Measurements from ENCODE around the gene FASN.

Gene FASN

DNA sequence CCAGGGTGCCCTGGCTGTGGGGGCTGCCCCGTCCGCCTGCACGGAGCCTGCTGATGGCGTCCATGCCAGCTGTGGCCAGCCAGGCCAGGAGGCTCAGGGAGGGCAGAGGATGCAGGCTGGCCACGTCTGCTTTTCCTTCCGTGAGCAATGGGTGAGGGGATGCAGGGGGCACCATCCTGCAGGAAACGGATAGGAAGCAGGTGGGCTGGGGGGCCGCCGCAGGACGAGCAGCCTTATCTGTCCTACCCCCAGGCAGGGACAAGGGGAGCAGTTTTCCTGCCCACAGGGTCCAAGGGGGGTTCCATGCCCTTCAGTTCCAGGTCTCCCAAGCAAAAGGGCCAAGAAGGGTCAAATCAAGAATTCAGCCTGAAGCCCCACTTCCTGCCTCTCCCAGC lies 39.2 kb downstream of the FASN start:
- DNase-seq (ENCODE audit: low spot score) (no peak), FAIRE-seq (no peak)

DNA sequence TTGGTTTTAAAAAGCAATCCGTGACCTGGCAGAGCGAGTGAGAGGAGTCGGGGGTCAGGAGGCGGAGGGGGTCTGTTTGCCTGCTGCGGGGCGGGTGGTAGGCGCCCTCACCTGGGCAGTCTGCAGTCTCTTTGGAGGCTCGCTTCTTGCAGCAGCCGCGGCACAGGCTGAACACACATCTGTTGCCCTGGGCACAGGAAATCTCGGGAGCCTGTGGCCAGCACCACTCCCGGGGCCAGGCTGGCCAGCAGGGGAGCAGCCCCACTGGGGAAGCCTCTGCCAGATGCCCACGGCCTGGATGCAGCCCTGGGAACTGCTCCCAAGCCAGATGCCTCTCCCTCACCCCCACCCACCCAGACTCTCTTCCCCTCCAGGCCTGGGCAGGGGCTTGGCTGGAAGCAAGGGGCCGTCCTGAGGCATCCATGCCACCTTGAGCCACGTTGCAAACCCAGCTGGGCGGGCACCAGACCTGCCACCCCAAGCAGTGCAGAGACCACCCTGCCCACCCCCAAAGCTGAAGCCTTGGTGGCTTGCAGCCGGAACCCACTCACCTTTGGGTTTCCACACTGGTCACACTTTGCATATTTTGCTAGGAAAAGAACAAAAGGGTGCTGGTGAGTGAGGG lies 39.7 kb downstream of the FASN start:
- FAIRE-seq = no peak
- no peak for DNase-seq (ENCODE audit: low spot score)

DNA sequence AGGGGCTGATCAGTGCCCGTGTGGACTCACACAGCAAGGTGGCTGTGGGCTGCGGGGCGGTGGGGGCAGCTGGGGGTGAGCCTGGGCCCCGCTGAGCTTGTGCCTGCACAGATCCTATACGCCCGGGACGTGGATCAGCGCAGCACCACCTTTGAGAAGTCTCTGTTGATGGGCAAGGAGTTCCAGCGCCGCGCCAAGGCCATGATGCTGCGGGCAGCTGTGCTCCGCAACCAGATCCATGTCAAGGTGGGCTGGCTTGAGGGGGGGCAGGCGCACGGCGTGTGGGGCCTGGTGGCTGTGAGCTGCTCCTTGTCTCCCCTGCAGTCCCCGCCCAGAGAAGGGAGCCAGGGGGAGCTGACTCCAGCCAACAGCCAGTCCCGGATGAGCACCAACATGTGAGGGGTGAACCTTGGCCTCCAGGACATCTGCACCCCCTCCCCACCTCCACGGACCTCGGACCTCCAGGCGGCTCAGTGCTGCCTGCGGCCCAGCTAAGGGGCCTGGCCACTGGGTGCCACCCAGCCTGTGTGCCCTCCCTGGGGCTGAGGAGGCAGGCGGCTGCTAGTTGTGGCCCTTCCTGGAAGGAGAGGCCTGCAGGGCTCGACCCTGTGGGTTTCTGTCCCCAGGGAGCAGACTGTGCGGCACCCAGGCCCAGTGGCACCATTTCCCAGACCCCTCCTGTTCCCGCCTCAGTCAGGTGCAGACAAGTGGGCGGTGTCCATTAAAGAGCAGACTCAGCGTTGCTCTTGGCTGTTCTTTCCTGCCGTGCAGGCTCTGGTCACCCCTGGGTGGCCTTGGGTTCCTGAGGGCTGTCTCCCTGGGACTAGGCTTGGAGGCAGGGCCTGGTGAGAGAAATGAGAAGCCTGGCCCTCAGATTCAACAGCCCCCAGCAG lies 41.1 kb downstream of the FASN start:
- no peak for DNase-seq (ENCODE audit: low spot score)
- FAIRE-seq = no peak

DNA sequence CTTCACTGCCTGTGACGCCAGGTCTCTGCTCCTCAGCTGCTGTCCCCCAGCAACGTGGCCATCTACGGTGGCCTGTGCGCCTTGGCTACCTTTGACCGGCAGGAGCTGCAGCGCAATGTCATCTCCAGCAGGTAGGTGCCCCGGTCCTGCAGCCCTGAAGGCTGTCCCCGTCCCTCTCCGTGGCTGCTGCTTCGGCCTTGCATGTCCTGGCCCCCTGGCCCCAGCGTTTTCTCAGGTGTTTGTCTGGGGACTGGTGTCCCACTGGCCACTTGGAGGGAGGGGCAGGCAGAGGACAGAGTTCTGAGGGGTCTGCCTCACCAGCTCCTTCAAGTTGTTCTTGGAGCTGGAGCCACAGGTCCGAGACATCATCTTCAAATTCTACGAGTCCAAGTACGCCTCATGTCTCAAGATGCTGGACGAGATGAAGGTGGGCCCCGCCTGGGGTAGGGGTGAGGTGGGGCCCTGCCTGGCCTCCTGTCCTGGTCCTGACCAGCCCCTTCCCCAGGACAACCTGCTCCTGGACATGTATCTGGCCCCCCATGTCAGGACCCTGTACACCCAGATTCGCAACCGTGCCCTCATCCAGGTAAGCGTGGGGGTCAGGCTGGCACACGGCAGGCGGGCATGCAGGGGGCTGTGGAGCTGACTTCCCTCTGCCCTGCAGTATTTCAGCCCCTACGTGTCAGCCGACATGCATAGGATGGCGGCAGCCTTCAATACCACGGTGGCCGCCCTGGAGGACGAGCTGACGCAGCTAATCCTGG lies 41.9 kb downstream of the FASN start:
- no peak for FAIRE-seq
- no peak for DNase-seq (ENCODE audit: low spot score)

DNA sequence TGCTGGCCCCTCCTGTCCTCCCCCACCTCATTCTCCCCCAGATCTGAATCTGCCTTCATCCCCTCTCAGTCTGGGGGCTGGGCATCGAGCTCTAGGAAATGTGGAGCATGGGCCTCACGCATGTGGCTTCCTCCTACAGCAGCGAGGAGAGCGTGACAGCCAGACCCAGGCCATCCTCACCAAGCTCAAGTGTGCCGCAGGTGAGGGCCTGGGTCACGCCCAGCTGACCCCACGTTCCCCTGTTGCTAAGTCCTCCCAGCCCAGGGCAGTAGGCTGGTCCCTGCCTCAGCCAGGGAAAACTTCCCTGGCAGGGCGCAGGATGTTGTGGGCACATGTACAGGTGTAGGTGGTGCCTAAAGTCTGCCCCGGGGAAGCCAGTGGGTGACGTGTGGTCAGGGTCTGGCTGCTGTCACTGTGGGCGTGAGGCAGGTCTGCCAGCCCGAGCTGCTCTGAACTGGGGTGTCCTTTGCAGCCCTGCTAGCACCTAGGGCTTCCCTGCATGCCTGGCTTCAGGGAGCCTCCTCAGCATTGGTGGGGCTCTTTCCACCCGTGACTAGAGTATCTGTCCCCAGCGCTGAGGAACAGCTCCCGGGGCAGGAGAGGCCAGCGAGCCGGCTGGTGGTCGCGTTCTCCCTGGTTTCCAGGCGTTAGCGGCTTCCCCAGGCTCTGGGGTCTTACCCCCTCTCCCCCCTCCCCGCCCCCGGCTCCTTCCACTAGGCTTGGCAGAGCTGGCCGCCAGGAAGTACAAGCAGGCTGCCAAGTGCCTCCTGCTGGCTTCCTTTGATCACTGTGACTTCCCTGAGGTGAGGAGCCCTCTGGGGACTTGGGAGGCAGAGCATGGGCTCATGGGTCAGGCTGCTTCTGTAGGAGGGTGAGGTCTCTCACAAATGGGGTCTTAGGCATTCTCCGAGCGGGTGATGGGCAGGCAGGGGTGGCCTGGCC lies 42.7 kb downstream of the FASN start:
- no peak for FAIRE-seq

DNA sequence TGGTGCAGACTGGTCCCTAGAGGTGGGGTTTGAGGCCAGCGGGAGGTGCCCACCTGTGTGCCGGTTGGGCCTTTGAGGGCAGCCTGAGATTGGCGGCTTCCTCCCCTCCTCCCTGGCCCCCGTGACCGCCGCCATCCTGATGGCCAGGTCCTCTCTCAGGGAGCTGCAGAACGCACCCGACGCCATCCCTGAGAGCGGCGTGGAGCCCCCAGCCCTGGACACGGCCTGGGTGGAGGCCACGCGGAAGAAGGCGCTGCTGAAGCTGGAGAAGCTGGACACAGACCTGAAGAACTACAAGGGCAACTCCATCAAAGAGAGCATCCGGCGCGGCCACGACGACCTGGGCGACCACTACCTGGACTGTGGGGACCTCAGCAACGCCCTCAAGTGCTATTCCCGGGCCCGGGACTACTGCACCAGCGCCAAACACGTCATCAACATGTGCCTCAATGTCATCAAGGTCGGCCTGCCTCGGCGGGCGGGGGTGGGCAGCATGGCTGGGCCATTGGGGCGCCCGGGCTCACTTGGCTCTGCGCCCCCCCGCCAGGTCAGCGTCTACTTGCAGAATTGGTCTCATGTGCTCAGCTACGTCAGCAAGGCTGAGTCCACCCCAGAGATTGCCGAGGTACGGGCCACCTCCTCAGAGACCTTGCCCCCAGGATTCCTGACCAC lies 43.5 kb downstream of the FASN start:
- DNase-seq (ENCODE audit: low spot score) (no peak), FAIRE-seq (no peak)

More for the DNA sequence above, 42.7 kb downstream of the FASN start:
- no peak for DNase-seq (ENCODE audit: low spot score)

DNA sequence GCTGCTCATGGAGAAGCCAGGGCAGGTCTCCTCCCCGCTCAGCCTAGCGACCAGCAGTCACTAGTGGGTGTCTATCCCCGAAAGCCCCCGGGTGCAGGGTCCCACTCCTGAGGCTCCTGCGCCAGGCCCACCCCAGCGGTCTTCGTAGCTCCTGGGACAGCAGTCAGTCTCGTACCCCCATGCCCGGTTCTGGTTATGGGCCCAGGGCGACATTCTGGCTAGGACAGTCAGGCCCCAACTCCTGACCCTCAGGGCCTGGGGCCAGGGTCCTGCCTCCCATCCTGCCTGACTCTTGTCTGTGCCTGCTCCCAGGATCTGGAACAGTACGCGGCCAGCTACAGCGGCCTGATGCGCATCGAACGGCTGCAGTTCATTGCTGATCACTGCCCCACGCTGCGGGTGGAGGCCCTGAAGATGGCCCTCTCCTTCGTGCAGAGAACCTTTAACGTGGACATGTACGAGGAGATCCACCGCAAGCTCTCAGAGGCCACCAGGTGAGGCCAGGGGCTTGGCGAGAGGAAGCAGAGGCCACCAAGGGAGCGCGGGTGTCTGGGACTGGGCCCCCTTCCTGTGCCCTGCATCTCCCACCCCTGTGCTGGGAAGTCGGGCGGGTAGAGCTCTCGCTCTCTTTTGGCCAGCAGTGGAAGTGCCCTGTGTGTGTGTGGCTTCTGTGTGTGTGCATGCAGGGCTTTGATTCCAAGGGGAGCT lies 44.3 kb downstream of the FASN start:
- FAIRE-seq = no peak
- no peak for DNase-seq (ENCODE audit: low spot score)

DNA sequence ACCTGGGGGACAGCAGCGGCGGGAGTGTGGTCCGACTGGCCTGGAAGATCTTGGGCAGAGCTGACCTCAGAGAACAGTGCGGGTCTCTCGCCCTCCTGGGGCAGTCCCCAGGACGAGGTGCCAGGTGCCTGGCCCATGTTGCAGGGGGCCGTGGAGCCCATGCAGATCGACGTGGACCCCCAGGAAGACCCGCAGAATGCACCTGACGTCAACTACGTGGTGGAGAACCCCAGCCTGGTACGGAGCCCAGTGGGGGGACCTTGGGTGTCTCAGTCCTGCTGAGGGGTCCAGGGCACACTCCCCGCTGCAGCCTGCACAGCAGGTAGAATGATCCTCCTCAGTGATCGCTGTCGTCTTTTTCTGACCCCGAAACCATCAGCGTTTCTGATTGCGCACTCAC lies 44.9 kb downstream of the FASN start:
- DNase-seq (ENCODE audit: low spot score) = no peak
- FAIRE-seq = no peak

DNA sequence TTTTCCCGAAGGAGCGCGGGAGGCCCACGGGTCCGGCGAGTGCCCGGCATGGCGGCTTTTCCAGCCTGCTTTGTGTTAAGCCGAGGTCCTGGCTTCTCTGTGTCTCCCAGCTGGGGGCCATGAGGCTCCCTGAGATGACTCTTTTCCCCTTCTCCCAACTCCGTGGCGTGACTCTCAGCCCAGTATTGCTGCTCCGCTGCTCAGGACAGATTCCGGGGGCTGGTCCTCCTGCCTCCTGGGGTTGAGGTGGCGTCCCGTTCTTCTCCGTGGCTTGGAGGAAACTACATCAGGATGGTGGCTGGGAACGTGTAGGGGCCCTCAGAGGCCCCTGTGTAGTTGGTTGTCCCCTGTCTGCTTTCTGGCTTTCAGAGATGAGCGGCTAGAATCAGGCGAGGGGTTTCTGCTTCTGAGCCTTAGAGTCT lies 45.4 kb downstream of the FASN start:
- DNase-seq (ENCODE audit: low spot score) (no peak), FAIRE-seq (no peak)

DNA sequence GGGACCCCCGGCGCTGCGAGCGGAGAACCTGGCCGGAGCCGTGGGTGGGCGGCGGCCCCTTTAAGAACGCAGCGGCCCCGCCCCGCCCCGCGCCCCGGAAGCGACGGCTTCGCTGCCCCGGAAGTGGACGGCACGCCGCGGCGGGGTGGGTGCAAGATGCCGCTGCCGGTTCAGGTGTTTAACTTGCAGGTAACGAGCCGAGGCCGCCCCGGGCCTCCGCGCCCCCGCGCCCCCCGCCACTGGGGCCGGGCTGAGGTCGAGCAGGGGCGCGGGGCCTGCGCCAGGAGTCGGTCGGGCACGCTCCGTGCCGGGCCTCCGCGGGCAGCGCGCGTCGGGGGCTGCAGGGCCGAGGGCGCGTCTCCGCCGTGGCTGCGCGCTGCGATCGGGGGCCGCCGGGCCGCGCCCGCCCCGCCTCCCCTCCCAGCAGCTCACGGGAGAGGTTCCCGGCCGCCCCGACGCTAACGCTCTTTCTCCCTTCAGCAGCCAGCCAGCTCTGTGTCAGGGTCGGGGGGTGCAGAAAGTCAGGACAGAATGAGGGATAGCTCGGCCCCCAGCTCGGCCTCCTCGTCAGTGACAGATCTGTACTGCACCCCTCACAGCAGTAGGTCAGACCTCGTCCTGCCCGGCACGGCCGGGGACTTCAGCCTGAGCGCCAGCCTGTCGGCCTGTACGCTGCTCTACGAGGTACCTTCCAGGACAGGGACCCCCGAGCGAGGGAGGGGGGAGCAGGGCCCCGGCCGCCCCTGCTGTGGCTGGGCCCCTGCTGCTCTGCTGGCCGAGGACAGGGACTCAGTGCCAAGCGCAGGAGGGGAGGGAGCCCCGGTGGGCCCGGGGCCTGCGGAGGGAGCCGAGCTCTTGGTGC lies 46.0 kb downstream of the FASN start, which contains the start of the genes GPS1 and RFNG:
Gene GPS1 (plus strand): TSS at position 123 of the 862 bp plus-strand sequence. CDS start 34 bp downstream, at position 157.
Gene RFNG (minus strand): TSS at position 36 of the 862 bp plus-strand sequence. CDS start 45 bp downstream, outside the sequence.
- DNase-seq (ENCODE audit: low spot score) = peak; percentile 29
- FAIRE-seq = no peak

DNA sequence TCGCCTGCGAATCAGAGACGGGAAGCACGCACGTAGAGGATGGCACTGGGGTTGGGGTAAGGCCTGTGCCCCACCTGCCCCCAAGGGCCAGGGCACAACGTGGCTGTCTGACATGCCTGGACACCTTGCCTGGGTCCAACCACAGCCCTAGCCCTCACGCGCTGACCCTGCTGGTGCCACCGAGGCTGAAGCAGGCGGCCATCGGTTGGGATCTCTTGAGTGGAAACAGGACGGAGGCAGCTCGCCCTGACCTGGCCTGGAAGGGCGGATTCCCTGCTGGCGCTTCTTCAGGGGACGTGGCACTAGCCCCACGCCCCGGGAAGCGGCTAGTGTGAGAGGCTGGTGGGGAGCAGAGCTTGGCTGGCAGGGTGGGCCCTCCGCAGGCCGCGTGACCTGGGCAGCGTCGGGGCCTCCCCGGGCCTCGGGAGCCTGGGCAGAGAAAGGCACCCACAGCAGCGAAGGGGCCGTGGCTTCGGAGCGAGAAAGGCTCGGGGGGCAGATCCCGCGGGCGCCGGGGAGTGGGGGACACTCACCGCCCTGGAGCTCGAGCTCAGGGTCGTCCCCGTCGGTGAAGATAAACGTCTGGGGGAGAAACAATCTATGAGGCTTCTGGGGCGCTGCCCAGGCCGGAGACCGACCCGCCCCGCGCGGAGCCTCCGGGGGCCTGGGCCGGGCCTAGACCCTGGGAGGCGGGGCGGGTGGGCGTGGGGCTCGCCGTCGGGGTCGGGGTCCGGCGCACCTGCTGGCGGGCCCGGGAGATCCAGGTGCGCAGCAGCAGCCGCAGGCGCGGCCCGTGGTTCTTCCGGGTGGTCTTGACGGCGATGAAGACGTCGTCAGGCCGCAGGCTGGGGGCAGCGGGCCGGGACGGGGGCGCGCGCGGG lies 47.0 kb downstream of the FASN start:
- FAIRE-seq = no peak

DNA sequence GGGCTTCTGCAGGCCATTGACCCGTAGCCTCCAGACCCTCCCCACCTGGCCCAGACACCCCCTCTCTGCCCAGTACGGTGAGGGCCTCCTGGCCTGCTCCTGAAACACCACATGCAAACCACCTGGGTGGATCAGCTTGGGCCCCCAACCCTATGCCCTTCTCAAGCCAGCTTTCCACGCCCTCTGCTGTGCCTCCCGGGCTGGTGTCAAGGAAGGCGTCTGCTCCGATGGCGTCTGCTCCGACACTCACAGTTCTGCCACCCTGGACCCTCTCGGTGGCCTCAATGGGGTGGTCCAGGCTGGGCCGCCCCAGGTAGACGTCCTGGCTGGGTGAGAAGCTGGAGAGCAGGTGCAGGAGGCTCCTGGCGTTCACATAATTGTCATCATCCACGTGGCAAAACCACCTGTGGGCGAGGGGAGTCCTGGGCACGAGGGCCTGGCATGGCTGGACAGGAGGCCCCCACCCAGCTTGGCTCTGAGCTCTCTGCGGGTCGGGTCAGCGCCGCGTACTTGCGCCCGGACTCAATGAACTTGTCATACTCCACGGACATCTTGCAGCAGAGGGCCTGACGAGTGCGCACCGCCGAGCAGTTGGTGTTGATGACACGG lies 47.8 kb downstream of the FASN start:
- DNase-seq (ENCODE audit: low spot score) = no peak
- FAIRE-seq = no peak

More for the DNA sequence above, 47.0 kb downstream of the FASN start:
- DNase-seq (ENCODE audit: low spot score) = no peak

DNA sequence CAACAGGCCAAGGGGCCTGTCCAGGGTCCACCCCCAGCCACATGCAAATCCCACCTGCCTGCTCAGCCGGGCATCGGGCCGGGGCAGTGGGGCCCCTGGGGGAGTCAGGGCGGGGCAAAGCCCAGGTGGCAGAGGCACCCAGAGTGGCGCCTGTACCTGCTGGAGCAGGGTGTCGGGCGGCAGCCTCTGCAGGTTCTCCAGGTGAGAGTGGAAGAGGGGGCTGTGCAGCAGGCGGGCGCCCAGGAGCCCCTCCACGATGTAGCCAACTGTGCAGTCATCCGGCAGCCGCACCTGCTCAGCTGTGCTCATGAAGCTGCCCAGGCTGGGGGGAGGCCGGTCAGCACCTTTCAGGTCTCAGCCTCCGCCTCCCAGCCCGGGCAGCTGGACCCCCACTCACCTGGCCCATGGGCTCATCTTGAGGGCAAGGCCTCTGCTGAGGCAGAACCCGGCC lies 48.5 kb downstream of the FASN start:
- FAIRE-seq (no peak), DNase-seq (ENCODE audit: low spot score) (no peak)

DNA sequence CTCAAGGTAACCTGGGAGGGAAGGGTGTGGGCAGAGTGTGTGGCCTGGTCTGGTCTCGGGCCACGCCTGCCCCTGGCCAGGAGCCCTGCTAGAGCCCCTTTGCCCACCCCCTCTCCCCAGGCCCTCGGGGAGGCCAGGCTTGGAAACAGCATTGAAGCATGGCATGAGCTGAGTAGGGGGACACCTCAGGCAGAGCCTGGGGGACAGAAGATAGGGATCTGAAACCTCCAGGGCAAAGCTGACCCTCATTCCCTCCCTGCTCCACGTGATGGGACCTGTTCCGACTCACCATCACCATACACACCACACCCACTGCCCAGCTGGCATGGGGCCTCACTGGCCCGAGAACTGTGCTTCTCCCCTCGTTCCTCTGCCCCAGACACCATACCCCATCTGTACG lies 48.9 kb downstream of the FASN start:
- DNase-seq (ENCODE audit: low spot score) (no peak), FAIRE-seq (no peak)

DNA sequence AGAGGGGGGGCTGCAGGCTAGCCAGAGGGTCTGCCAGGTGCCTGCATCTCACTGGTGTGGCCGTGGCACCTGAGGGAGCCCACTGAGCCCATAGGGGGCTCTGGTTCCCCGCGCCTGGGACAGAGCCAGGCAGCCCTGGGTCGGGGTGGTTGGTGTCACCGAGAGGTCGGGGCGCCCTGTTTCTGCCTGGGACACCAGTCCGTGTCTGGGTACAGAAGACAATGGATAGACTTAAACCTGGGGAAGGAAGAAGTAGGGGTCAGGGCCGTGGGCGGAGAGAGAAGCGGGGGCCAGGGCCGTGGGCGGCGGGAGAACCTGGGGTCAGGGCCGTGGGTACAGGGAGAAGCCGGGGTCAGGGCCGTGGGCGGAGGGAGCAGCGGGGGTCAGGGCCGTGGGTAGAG lies 49.5 kb downstream of the FASN start:
- FAIRE-seq (no peak), DNase-seq (ENCODE audit: low spot score) (no peak)

DNA sequence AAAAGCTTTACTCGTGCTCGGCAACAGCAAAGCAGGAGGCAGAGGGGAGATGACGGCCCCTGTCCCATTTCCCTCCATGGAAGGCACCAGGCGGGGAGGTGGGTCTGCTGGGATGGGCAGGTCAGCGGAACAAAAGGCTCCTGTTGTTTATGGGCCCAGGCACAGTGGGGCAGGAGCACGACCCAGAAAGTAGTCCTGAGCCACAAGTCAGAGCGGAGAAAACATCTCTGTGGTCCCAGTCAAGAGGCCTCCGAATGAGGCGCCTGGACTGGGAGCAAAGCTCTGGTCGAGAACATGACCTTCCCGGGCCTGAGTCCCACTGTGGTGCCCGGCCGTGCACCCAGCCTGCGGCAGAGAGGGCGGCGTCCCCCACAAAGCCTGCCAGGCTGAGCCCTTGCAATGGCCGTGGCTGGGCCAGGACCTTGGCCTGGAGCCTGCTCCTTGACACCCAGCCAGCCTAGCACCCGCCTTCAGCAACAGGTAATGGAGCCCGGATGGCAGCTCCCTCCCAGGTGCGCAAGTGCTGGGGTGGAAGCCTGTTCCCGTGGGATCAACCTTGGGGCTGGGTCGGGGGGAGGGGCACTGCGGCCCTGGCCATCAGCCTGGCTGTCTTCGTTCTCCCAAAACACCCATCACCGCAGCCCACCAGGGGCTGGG lies 50.0 kb downstream of the FASN start:
- no peak for FAIRE-seq

DNA sequence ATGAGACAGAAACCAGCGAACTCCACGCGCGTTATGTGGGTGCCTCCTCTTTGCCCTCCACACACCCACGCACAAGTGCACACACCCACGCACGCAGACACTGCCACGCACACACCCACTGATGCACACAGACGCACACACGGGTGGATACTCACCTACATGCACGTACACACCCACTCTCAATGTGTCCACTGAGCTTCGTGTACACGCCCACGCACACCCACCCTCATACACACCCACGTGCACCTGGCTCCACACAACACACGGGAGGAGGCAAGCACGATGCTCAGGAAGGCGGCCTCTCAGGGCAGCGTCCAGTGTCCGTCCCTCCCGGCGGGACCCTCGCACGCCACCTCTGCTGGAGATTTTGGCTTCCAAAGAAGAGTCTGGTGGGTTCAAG lies 50.7 kb downstream of the FASN start:
- DNase-seq (ENCODE audit: low spot score) (no peak), FAIRE-seq (no peak)

More for the DNA sequence above, 50.0 kb downstream of the FASN start:
- DNase-seq (ENCODE audit: low spot score) = no peak
